B cell (primary cell): Measurements from ENCODE around the gene PLEKHN1. TPM values are rescaled to one million over a fixed set of nuclear protein-coding genes. Genes with fewer than 3 reads are reported as not detected.

ENCODE experiments used
- ATAC-seq: fragments of 200-7000 bp; cut with Tn5 transposase; one replicate; pipeline ENCODE4 v1.10.0; 2021; ENCODE audit warnings: low read depth, mild to moderate bottlenecking, moderate number of reproducible peaks, moderate library complexity
- CTCF ChIA-PET: fragments of 350-600 bp; sonication (Branson Sonifier 250); formaldehyde crosslinking; loops from one replicate; lab custom pipeline; 2021; ENCODE audit warnings: antibody characterized with exemption, inconsistent platforms; lab: Charles Lee
- POLR2A ChIA-PET: fragments of 350-600 bp; sonication (Branson Sonifier 250); formaldehyde crosslinking; loops from one replicate; lab custom pipeline; 2021; ENCODE audit warnings: antibody characterized with exemption; lab: Charles Lee
- DNase-seq: peaks from one replicate; pipeline ENCODE4 v3.0.0; 2013
- H2AFZ ChIP-seq: 2 replicates; pipeline ENCODE4 v1.6.1; 2012; ENCODE audit warnings: mild to moderate bottlenecking, low read depth, low read length; ENCODE audit not compliant: insufficient read depth, poor library complexity, severe bottlenecking
- H3K27ac ChIP-seq, 2 donors: 1 replicate in 1 of 2; 2 replicates in 1 of 2; pipeline ENCODE4 v1.5.1; 2012 to 2013; ENCODE audit warnings: low read length in 2 of 2, mild to moderate bottlenecking in 2 of 2, moderate library complexity in 1 of 2
- H3K27me3 ChIP-seq, 4 experiments: fragments of 200-600 bp in 1 of 4; sonication (generic) in 1 of 4; replicated peaks in 1 of 4; 1 replicate in 2 of 4; 2 replicates in 2 of 4; pipeline versions ENCODE4 v1.6.1 to v1.7.0; 2013 to 2016; ENCODE audit warnings: low read length in 3 of 4, mild to moderate bottlenecking in 2 of 4, mixed read lengths in 1 of 4, moderate library complexity in 1 of 4; ENCODE audit not compliant: insufficient read depth in 4 of 4, control insufficient read depth in 3 of 4; ENCODE audit errors: control extremely low read depth in 1 of 4
- H3K36me3 ChIP-seq, 2 experiments: replicated peaks in 1 of 2; 1 replicate in 1 of 2; 2 replicates in 1 of 2; pipeline versions ENCODE4 v1.6.1 to v1.7.1; 2013; ENCODE audit warnings: low read length in 1 of 2; ENCODE audit not compliant: insufficient read depth in 2 of 2, control insufficient read depth in 1 of 2; ENCODE audit errors: control extremely low read depth in 1 of 2, extremely low read depth in 1 of 2
- H3K4me1 ChIP-seq, 2 donors: fragments of 200-600 bp in 1 of 2; sonication (generic) in 1 of 2; 1 replicate in 1 of 2; 2 replicates in 1 of 2; pipeline versions ENCODE4 v1.5.1 to v1.6.1; 2013 to 2017; ENCODE audit warnings: low read length in 2 of 2; ENCODE audit not compliant: control insufficient read depth in 2 of 2, insufficient read depth in 2 of 2
- H3K4me2 ChIP-seq: replicated peaks from 2 replicates; pipeline ENCODE3; 2012; ENCODE audit warnings: mild to moderate bottlenecking, low read depth, low read length; ENCODE audit not compliant: poor library complexity, severe bottlenecking
- H3K4me3 ChIP-seq, 5 experiments: fragments of 200-600 bp in 1 of 5; sonication (generic) in 1 of 5; 1 replicate in 3 of 5; 2 replicates in 2 of 5; pipeline versions ENCODE4 v1.5.1 to v1.7.0; 2011 to 2016; ENCODE audit warnings: low read length in 4 of 5, mild to moderate bottlenecking in 4 of 5, low read depth in 2 of 5, control low read depth in 1 of 5, moderate library complexity in 1 of 5; ENCODE audit not compliant: insufficient read depth in 1 of 5; ENCODE audit errors: control extremely low read depth in 1 of 5, extremely low read depth in 1 of 5
- H3K79me2 ChIP-seq: fragments of 200-600 bp; sonication (generic); one replicate; pipeline ENCODE4 v1.6.0; 2016; ENCODE audit warnings: low read length; ENCODE audit not compliant: control insufficient read depth, insufficient read depth
- H3K9ac ChIP-seq: fragments of 200-600 bp; sonication (generic); 2 replicates; pipeline ENCODE4 v1.6.1; 2017; ENCODE audit warnings: mild to moderate bottlenecking, low read length, moderate library complexity
- H3K9me3 ChIP-seq, 3 donors: one replicate each; pipeline versions ENCODE4 v1.6.1 to v1.7.1; 2013; ENCODE audit warnings: low read length in 2 of 3; ENCODE audit not compliant: control insufficient read depth in 2 of 3, insufficient read depth in 1 of 3; ENCODE audit errors: control extremely low read depth in 1 of 3
- H4K20me1 ChIP-seq: 2 replicates; pipeline ENCODE4 v1.6.0; 2012; ENCODE audit warnings: mild to moderate bottlenecking, low read length; ENCODE audit not compliant: insufficient read depth, control insufficient read depth, poor library complexity, severe bottlenecking
- H3K27ac Mint-ChIP-seq: one replicate; pipeline ENCODE4 v1.8.0; 2021; ENCODE audit warnings: mixed read lengths
- H3K27me3 Mint-ChIP-seq: one replicate; pipeline ENCODE4 v1.8.0; 2021; ENCODE audit warnings: mixed read lengths
- H3K4me1 Mint-ChIP-seq: one replicate; pipeline ENCODE4 v1.8.0; 2021; ENCODE audit warnings: mixed read lengths
- H3K4me3 Mint-ChIP-seq: one replicate; pipeline ENCODE4 v1.8.0; 2021; ENCODE audit warnings: mixed read lengths
- H3K9me3 Mint-ChIP-seq: one replicate; pipeline ENCODE4 v1.8.0; 2022; ENCODE audit warnings: mixed read lengths; ENCODE audit not compliant: insufficient read depth
- CTCF ChIP-seq: fragments of 200-600 bp; IDR thresholded peaks from one replicate; pipeline ENCODE4 v1.8.0; 2022; ENCODE audit warnings: antibody characterized with exemption, mild to moderate bottlenecking
- EZH2 ChIP-seq: IDR thresholded peaks from 2 replicates; pipeline ENCODE4 v1.6.1; 2012; ENCODE audit warnings: borderline replicate concordance, low read depth, mild to moderate bottlenecking, moderate library complexity, low read length; ENCODE audit not compliant: insufficient read depth, poor library complexity, severe bottlenecking
- WGBS: methylation state at CpG from one replicate; pipeline ENCODE4 v1.1.5; 2013; ENCODE audit warnings: missing lambda C conversion rate; ENCODE audit not compliant: insufficient coverage; 5-methylcytosine and 5-hydroxymethylcytosine counted together
- intact Hi-C: fragments of 100-400 bp; cut with micrococcal nuclease; formaldehyde crosslinking; loops from one replicate; pipeline ENCODE4 v1.10.0; 2022
- polyA plus RNA-seq: library from polyadenylated mRNA; depleted of rRNA; stranded (reverse); fragments of >200 nt; gene quantifications from 2 replicates; pipeline ENCODE4 v1.2.3, GENCODE V29; 2012
- total RNA-seq, 2 donors: library from RNA; stranded (reverse); fragments of 120-200 nt in 1 of 2; gene quantifications; 1 replicate in 1 of 2; 2 replicates in 1 of 2; pipeline versions ENCODE4 v1.2.3 to v1.2.4, GENCODE V29; 2013 to 2022

PLEKHN1 gene
- total and polyA plus RNA-seq, 2 donors (not counting 1 experiment from before 2014, with no cell fraction given) = 0.36 to 1.1 TPM

DNA sequence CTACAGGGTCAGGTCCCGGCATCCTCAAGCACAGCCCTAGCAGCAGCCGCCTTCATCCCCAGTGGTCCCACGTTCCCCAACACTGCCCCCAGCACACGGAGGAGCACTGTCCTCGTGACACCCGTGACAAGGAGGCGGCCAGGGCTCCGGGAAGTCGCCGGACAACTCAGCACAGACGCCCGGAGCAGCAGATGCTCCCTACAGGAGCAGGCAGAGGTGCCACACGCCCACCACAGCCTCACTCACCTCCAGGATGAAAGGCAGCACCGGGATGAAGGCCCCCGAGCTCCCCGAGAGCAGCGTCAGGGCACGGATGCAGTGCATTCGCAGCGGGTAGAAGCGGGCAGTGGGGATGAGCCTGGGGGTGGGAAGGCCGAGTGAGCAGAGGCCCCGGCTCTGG, 15.4 kb upstream of the PLEKHN1 start:
- Mint-ChIP-seq H3K4me1 (peaks cover 2% of the 10 kb centered on the region), H3K4me3 (no peak overlapping the region), H3K27ac (no peak overlapping the region), H3K27me3 (no peaks in the 10 kb centered on the region), H3K9me3 (no peaks in the 10 kb centered on the region)
- no peak overlapping the region for H3K27ac ChIP-seq
- no peaks in the 10 kb centered on the region for H3K9me3 ChIP-seq
- no peak overlapping the region for H2AFZ ChIP-seq
- H3K4me3 ChIP-seq = no peak overlapping the region
- whole genome bisulfite sequencing = 96% methylated on average over 17 of the region's 23 CpGs
- ATAC-seq = no peak
- DNase-seq = no peak
- H3K27me3 ChIP-seq = no peaks in the 10 kb centered on the region
- H3K79me2 ChIP-seq = peaks cover 3% of the 10 kb centered on the region
- CTCF ChIA-PET = no interaction called here
- H3K9ac ChIP-seq = no peak overlapping the region
- TF ChIP-seq CTCF (no peak), EZH2 (no peak)
- peaks cover 0 to 6% of the 10 kb centered on the region in 2 donors for H3K4me1 ChIP-seq
- no peak overlapping the region for H3K4me2 ChIP-seq
- H3K36me3 ChIP-seq = peaks cover 0 to 95% of the 10 kb centered on the region in 2 experiments
- POLR2A ChIA-PET = no interaction called here
- intact Hi-C loops = no loop called here
- H4K20me1 ChIP-seq = peaks cover 80% of the 10 kb centered on the region

DNA sequence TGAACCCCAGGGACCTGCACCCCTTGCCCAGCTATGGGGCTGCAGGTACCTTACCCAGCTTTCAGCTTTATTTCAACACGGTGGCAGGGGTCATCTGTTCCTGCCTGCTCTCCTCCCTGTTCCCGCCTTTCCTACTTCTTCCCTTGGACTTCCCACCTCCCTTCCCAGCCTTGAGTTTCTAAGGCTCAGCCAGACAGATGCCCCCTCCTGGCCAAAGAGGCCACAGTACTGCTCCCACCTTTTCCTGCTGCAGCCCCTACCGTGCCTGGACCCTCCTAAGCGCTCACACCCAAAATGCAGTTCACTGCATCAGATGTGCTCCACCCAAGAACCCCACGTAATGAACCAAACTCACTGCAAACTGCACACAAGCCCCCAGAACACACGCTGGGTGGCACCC, 14.9 kb upstream of the PLEKHN1 start:
- H3K4me3 ChIP-seq = no peak overlapping the region
- H3K4me3 Mint-ChIP-seq = no peak overlapping the region
- no peak overlapping the region for H2AFZ ChIP-seq
- no peaks in the 10 kb centered on the region for H3K27me3 ChIP-seq
- no peak overlapping the region for H3K9ac ChIP-seq
- no peak for DNase-seq
- ATAC-seq = no peak
- no peaks in the 10 kb centered on the region for H3K9me3 Mint-ChIP-seq
- 92% methylated on average over 6 of the region's 6 CpGs for WGBS
- CTCF ChIA-PET = no interaction called here
- peaks cover 2% of the 10 kb centered on the region for H3K4me1 Mint-ChIP-seq
- no peak overlapping the region for H3K4me2 ChIP-seq
- H3K79me2 ChIP-seq = peaks cover 3% of the 10 kb centered on the region
- peaks cover 84% of the 10 kb centered on the region for H4K20me1 ChIP-seq
- H3K4me1 ChIP-seq = peaks cover 0 to 9% of the 10 kb centered on the region in 2 donors
- H3K36me3 ChIP-seq = peaks cover 0 to 95% of the 10 kb centered on the region in 2 experiments
- no peak for TF ChIP-seq CTCF
- no peak for TF ChIP-seq EZH2
- H3K27ac ChIP-seq = no peak overlapping the region
- no peaks in the 10 kb centered on the region for H3K27me3 Mint-ChIP-seq
- intact Hi-C loops = no loop called here
- H3K27ac Mint-ChIP-seq = no peak overlapping the region
- H3K9me3 ChIP-seq = no peaks in the 10 kb centered on the region
- POLR2A ChIA-PET = interaction anchor here (0.5 kb wide), 1 partner anchor 326 kb away, joined by 6 read pairs; no protein-coding TSS in a partner anchor
